ENCODE results near the gene SOHLH1.
"Not testable (repeated sequence)": the region's sequence is repeated elsewhere in the genome, so short reads cannot be mapped to it uniquely, and the experiment has no call there.

SOHLH1 gene

GRCh38 chr9:135677641-135678168, 21.6 kb downstream of the SOHLH1 start:
- DNase-seq = no peak

GRCh38 chr9:135676891-135677290, 22.4 kb downstream of the SOHLH1 start:
- no peak for DNase-seq

GRCh38 chr9:135674977-135675376, 24.3 kb downstream of the SOHLH1 start:
- no peak for DNase-seq

GRCh38 chr9:135673941-135674340, 25.3 kb downstream of the SOHLH1 start:
- no peak for DNase-seq

GRCh38 chr9:135672786-135673185, 26.5 kb downstream of the SOHLH1 start:
- DNase-seq = not testable (repeated sequence)

- DNase-seq = no peak
Measured at GRCh38 chr9:135671591-135672041, 27.7 kb downstream of the SOHLH1 start.

GRCh38 chr9:135670721-135671590, 28.3 kb downstream of the SOHLH1 start:
- DNase-seq = no peak

- DNase-seq = no peak
Measured at GRCh38 chr9:135669616-135670285, 29.5 kb downstream of the SOHLH1 start.

- DNase-seq = not testable (repeated sequence)
Measured at GRCh38 chr9:135669018-135669417, 30.3 kb downstream of the SOHLH1 start.

- DNase-seq = no peak
Measured at GRCh38 chr9:135667463-135668001, 31.7 kb downstream of the SOHLH1 start.

GRCh38 chr9:135666534-135667462, 32.5 kb downstream of the SOHLH1 start:
- DNase-seq = no peak

GRCh38 chr9:135665795-135666189, 33.5 kb downstream of the SOHLH1 start:
- no peak for DNase-seq

GRCh38 chr9:135664801-135665794, 34.2 kb downstream of the SOHLH1 start:
- DNase-seq = no peak

- no peak for DNase-seq
Measured at GRCh38 chr9:135664266-135664665, 35.0 kb downstream of the SOHLH1 start.

GRCh38 chr9:135663857-135664256, 35.4 kb downstream of the SOHLH1 start:
- DNase-seq = no peak

GRCh38 chr9:135663451-135663770, 35.9 kb downstream of the SOHLH1 start:
- no peak for DNase-seq

GRCh38 chr9:135662758-135663450, 36.4 kb downstream of the SOHLH1 start, which contains the start of gene LCN9:
Gene LCN9 (plus strand): TSS chr9:135663309. CDS start chr9:135663322, 13 bp downstream.
- no peak for DNase-seq

- DNase-seq = no peak
Measured at GRCh38 chr9:135661816-135662560, 37.3 kb downstream of the SOHLH1 start.

GRCh38 chr9:135660407-135660806, 38.9 kb downstream of the SOHLH1 start:
- DNase-seq = no peak

GRCh38 chr9:135659252-135659651, 40.0 kb downstream of the SOHLH1 start:
- no peak for DNase-seq
